ENCODE data around the gene BLZF1. TPM values are rescaled to one million over a fixed set of nuclear protein-coding genes. Genes with fewer than 3 reads are reported as not detected.
"Not testable (repeated sequence)": the region's sequence is repeated elsewhere in the genome, so short reads cannot be mapped to it uniquely, and the experiment has no call there.

Gene BLZF1
- 46.7 TPM for total RNA-seq (ENCODE audit: insufficient read depth, low replicate concordance)

GRCh38 chr1:169367686-169368405, at the start of gene BLZF1, which contains the start of gene NME7:
TSS of gene BLZF1 (plus strand) at chr1:169368195. CDS start at chr1:169369523, 1,328 bp downstream.
TSS of gene NME7 (minus strand) at chr1:169367797. CDS start at chr1:169367710, 87 bp downstream.
- peak; percentile 99 for DNase-seq (ENCODE audit: low spot score)

- no peak for DNase-seq (ENCODE audit: low spot score)
Measured at GRCh38 chr1:169318536-169319244, 49.3 kb upstream of the BLZF1 start.

GRCh38 chr1:169321539-169321938, 46.5 kb upstream of the BLZF1 start:
- DNase-seq (ENCODE audit: low spot score), result no peak

GRCh38 chr1:169322138-169322537, 45.9 kb upstream of the BLZF1 start:
- no peak for DNase-seq (ENCODE audit: low spot score)

GRCh38 chr1:169325117-169325516, 42.9 kb upstream of the BLZF1 start:
- DNase-seq (ENCODE audit: low spot score), result no peak

- DNase-seq (ENCODE audit: low spot score), result no peak
Measured at GRCh38 chr1:169326261-169326955, 41.6 kb upstream of the BLZF1 start.

- DNase-seq (ENCODE audit: low spot score), result no peak
Measured at GRCh38 chr1:169326956-169327268, 41.1 kb upstream of the BLZF1 start.

GRCh38 chr1:169327875-169328274, 40.1 kb upstream of the BLZF1 start:
- DNase-seq (ENCODE audit: low spot score), result no peak

GRCh38 chr1:169329383-169329782, 38.6 kb upstream of the BLZF1 start:
- DNase-seq (ENCODE audit: low spot score), result no peak

GRCh38 chr1:169330927-169331326, 37.1 kb upstream of the BLZF1 start:
- DNase-seq (ENCODE audit: low spot score), result no peak

GRCh38 chr1:169334727-169335126, 33.3 kb upstream of the BLZF1 start:
- not testable (repeated sequence) for DNase-seq (ENCODE audit: low spot score)

GRCh38 chr1:169336947-169337715, 30.9 kb upstream of the BLZF1 start:
- not testable (repeated sequence) for DNase-seq (ENCODE audit: low spot score)

- DNase-seq (ENCODE audit: low spot score), result no peak
Measured at GRCh38 chr1:169338617-169339016, 29.4 kb upstream of the BLZF1 start.

- DNase-seq (ENCODE audit: low spot score), result no peak
Measured at GRCh38 chr1:169339773-169340172, 28.2 kb upstream of the BLZF1 start.

- DNase-seq (ENCODE audit: low spot score), result no peak
Measured at GRCh38 chr1:169340882-169341281, 27.1 kb upstream of the BLZF1 start.

- DNase-seq (ENCODE audit: low spot score), result not testable (repeated sequence)
Measured at GRCh38 chr1:169342096-169342495, 25.9 kb upstream of the BLZF1 start.

- DNase-seq (ENCODE audit: low spot score), result peak; percentile 6
Measured at GRCh38 chr1:169345511-169345910, 22.5 kb upstream of the BLZF1 start.

- no peak for DNase-seq (ENCODE audit: low spot score)
Measured at GRCh38 chr1:169346036-169346589, 21.9 kb upstream of the BLZF1 start.

- no peak for DNase-seq (ENCODE audit: low spot score)
Measured at GRCh38 chr1:169347688-169348382, 20.2 kb upstream of the BLZF1 start.

- DNase-seq (ENCODE audit: low spot score), result peak; percentile 58
Measured at GRCh38 chr1:169348383-169349036, 19.5 kb upstream of the BLZF1 start.

Data from umbilical cord (tissue), 2 donors.